Right cardiac atrium (tissue), 5 donors: ENCODE measurements around the gene SYT4. TPM values are rescaled to one million over a fixed set of nuclear protein-coding genes. Genes with fewer than 3 reads are reported as not detected.

Experiments
- ATAC-seq, 2 donors: fragments of 200-7000 bp; cut with Tn5 transposase; one replicate each; pipeline versions ENCODE4 v1.8.0 to v1.9.1; 2020; ENCODE audit warnings: moderate library complexity in 2 of 2, mild to moderate bottlenecking in 1 of 2
- DNase-seq, 3 donors: peaks; one replicate each; pipeline ENCODE4 v3.0.0-alpha.2; 2020
- H3K27ac ChIP-seq: one replicate; pipeline ENCODE4 v1.5.1; 2013; ENCODE audit warnings: mild to moderate bottlenecking, low read length, control low read depth, moderate library complexity
- H3K27me3 ChIP-seq: one replicate; pipeline ENCODE4 v1.6.1; 2013; ENCODE audit not compliant: control insufficient read depth, insufficient read depth
- H3K4me1 ChIP-seq: one replicate; pipeline ENCODE4 v1.6.1; 2013; ENCODE audit warnings: low read length; ENCODE audit not compliant: control insufficient read depth, insufficient read depth
- H3K4me3 ChIP-seq: one replicate; pipeline ENCODE4 v1.5.1; 2013; ENCODE audit warnings: low read length, control low read depth
- H3K9me3 ChIP-seq: one replicate; pipeline ENCODE4 v1.6.1; 2013; ENCODE audit warnings: low read length; ENCODE audit not compliant: control insufficient read depth
- WGBS: extraction: QIAGEN DNeasy Blood & Tissue Kit; methylation state at CpG from one replicate; pipeline ENCODE4 v1.1.7; 2013; 5-methylcytosine and 5-hydroxymethylcytosine counted together
- intact Hi-C, 4 donors: fragments of 100-400 bp; cut with DNase I; formaldehyde crosslinking; loops; one replicate each; pipeline versions ENCODE4 v1.11.0 to v1.14.0; 2022 to 2023
- polyA plus RNA-seq: library from polyadenylated mRNA; stranded (reverse); fragments of 200-250 nt; gene quantifications from one replicate; pipeline ENCODE4 v1.2.3, GENCODE V29; 2013
- total RNA-seq, 4 donors: library from RNA; stranded (reverse); fragmentation: NEBNext Ultra II Directional; extraction: Animal tissue kit (Norgen Biotek cat#: 25700); gene quantifications; one replicate each; pipeline ENCODE4 v1.2.1, GENCODE V29; 2021
- donor health status: healthy with polysubstance abuse.
- donor health status: DM: no; HTN: yes; CAD: no.
- donor health status: DM: no; HTN: no; CAD: no.
- donor health status: DM: no; HTN: yes; CAD: no; lungs with severe emphysema.
- donor health status: DM: yes; HTN: yes; CAD: no.

SYT4 gene
- total and polyA plus RNA-seq, 5 donors, result 0.09 to 1.6 (median 0.74) TPM; not detected in 1

GRCh38 chr18:43275546-43275945 is 1.7 kb downstream of the SYT4 start:
- intact Hi-C loops, result loop anchor here (5.0 to 10.0 kb wide), 4 partner anchors 681 to 1161 kb away; no protein-coding TSS in a partner anchor
- Histone ChIP-seq H3K27me3 (no peaks in the 10 kb centered on the region), H3K9me3 (no peaks in the 10 kb centered on the region), H3K4me1 (no peaks in the 10 kb centered on the region), H3K27ac (no peak overlapping the region), H3K4me3 (no peak overlapping the region)
- ATAC-seq (no peak), DNase-seq (no peak)
- WGBS, result 79% methylated on average over 1 of the region's 1 CpG

- no peaks in the 10 kb centered on the region for H3K4me1 ChIP-seq
- no peaks in the 10 kb centered on the region for H3K27me3 ChIP-seq
- intact Hi-C loops, result loop anchor here (5.0 to 10.0 kb wide), 4 partner anchors 680 to 1162 kb away; no protein-coding TSS in a partner anchor
- H3K27ac ChIP-seq, result no peak overlapping the region
- no peak overlapping the region for H3K4me3 ChIP-seq
- ATAC-seq (no peak), DNase-seq (no peak)
- no peaks in the 10 kb centered on the region for H3K9me3 ChIP-seq
- 64% methylated on average over 1 of the region's 1 CpG for WGBS
Measured at GRCh38 chr18:43274526-43274925, 2.8 kb downstream of the SYT4 start.

- 24% methylated on average over 6 of the region's 6 CpGs for WGBS
- no peak for DNase-seq
- no peak for ATAC-seq
Measured at GRCh38 chr18:43271593-43272432, 5.5 kb downstream of the SYT4 start.

GRCh38 chr18:43267818-43268217 is 9.5 kb downstream of the SYT4 start:
- no peaks in the 10 kb centered on the region for H3K27me3 ChIP-seq
- H3K27ac ChIP-seq, result no peak overlapping the region
- no peaks in the 10 kb centered on the region for H3K4me1 ChIP-seq
- H3K9me3 ChIP-seq, result no peaks in the 10 kb centered on the region
- ATAC-seq (no peak), DNase-seq (no peak)
- intact Hi-C loops, result no loop called here
- WGBS, result 74% methylated on average over 1 of the region's 1 CpG
- H3K4me3 ChIP-seq, result no peak overlapping the region

More at GRCh38 chr18:43271593-43272432, 5.5 kb downstream of the SYT4 start:
- Histone ChIP-seq H3K4me1 (no peaks in the 10 kb centered on the region), H3K27ac (no peak overlapping the region), H3K4me3 (no peak overlapping the region), H3K9me3 (no peaks in the 10 kb centered on the region), H3K27me3 (no peaks in the 10 kb centered on the region)
- intact Hi-C loops, result loop anchor here (5.0 to 10.0 kb wide), 4 partner anchors 677 to 1160 kb away; no protein-coding TSS in a partner anchor

- ATAC-seq (no peak), DNase-seq (no peak)
- 82% methylated on average over 4 of the region's 4 CpGs for WGBS
- Histone ChIP-seq H3K27me3 (no peaks in the 10 kb centered on the region), H3K9me3 (no peaks in the 10 kb centered on the region), H3K4me1 (no peaks in the 10 kb centered on the region), H3K27ac (no peak overlapping the region), H3K4me3 (no peak overlapping the region)
- intact Hi-C loops, result no loop called here
Measured at GRCh38 chr18:43265465-43265864, 11.8 kb downstream of the SYT4 start.

- Histone ChIP-seq H3K4me1 (no peaks in the 10 kb centered on the region), H3K27me3 (no peaks in the 10 kb centered on the region), H3K27ac (no peak overlapping the region), H3K9me3 (no peaks in the 10 kb centered on the region), H3K4me3 (no peak overlapping the region)
- 93% methylated on average over 1 of the region's 1 CpG for WGBS
- intact Hi-C loops, result no loop called here
- ATAC-seq, result no peak
- no peak for DNase-seq
Measured at GRCh38 chr18:43248610-43249249, 28.6 kb downstream of the SYT4 start.

- DNase-seq (no peak), ATAC-seq (no peak)
- no peaks in the 10 kb centered on the region for H3K4me1 ChIP-seq
- no peaks in the 10 kb centered on the region for H3K27me3 ChIP-seq
- intact Hi-C loops, result no loop called here
- H3K9me3 ChIP-seq, result no peaks in the 10 kb centered on the region
- WGBS, result 94% methylated on average over 1 of the region's 1 CpG
- H3K4me3 ChIP-seq, result no peak overlapping the region
- H3K27ac ChIP-seq, result no peak overlapping the region
Measured at GRCh38 chr18:43247944-43248343, 29.3 kb downstream of the SYT4 start.

- Histone ChIP-seq H3K4me1 (no peaks in the 10 kb centered on the region), H3K27ac (no peak overlapping the region), H3K9me3 (no peaks in the 10 kb centered on the region), H3K27me3 (no peaks in the 10 kb centered on the region), H3K4me3 (no peak overlapping the region)
- intact Hi-C loops, result no loop called here
- WGBS, result 74% methylated on average over 2 of the region's 2 CpGs
- DNase-seq (no peak), ATAC-seq (no peak)
Measured at GRCh38 chr18:43238429-43238828, 38.9 kb downstream of the SYT4 start.

GRCh38 chr18:43236921-43237320 is 40.4 kb downstream of the SYT4 start:
- Histone ChIP-seq H3K27me3 (no peaks in the 10 kb centered on the region), H3K4me1 (no peaks in the 10 kb centered on the region), H3K27ac (no peak overlapping the region), H3K9me3 (no peaks in the 10 kb centered on the region), H3K4me3 (no peak overlapping the region)
- WGBS, result 81% methylated on average over 2 of the region's 2 CpGs
- DNase-seq, result no peak
- no peak for ATAC-seq
- intact Hi-C loops, result no loop called here

- 80% methylated on average over 2 of the region's 2 CpGs for WGBS
- H3K27me3 ChIP-seq, result no peaks in the 10 kb centered on the region
Measured at GRCh38 chr18:43234889-43235288, 42.4 kb downstream of the SYT4 start.

GRCh38 chr18:43222501-43222900 is 54.8 kb downstream of the SYT4 start:
- WGBS, result 86% methylated on average over 2 of the region's 2 CpGs
- no peak for ATAC-seq
- intact Hi-C loops, result no loop called here

More at GRCh38 chr18:43234889-43235288, 42.4 kb downstream of the SYT4 start:
- H3K27ac ChIP-seq, result no peak overlapping the region
- no peaks in the 10 kb centered on the region for H3K4me1 ChIP-seq
- ATAC-seq (no peak), DNase-seq (no peak)
- H3K4me3 ChIP-seq, result no peak overlapping the region
- no peaks in the 10 kb centered on the region for H3K9me3 ChIP-seq
- intact Hi-C loops, result no loop called here

More at GRCh38 chr18:43222501-43222900, 54.8 kb downstream of the SYT4 start:
- Histone ChIP-seq H3K4me1 (no peaks in the 10 kb centered on the region), H3K27me3 (no peaks in the 10 kb centered on the region), H3K27ac (no peak overlapping the region), H3K9me3 (no peaks in the 10 kb centered on the region), H3K4me3 (no peak overlapping the region)
- DNase-seq, result no peak
